GM19324 (cell line): Measurements from ENCODE around the gene LTF.
"Not testable (repeated sequence)": the region's sequence is repeated elsewhere in the genome, so short reads cannot be mapped to it uniquely, and the experiment has no call there.

ENCODE experiments used
- ATAC-seq: cut with Tn5 transposase; IDR thresholded peaks from one replicate; pipeline ENCODE4 v1.9.1; 2021; ENCODE audit warnings: mild to moderate bottlenecking, moderate library complexity; ENCODE audit not compliant: unreplicated experiment, low FRiP score

Gene LTF

GRCh38 chr3:46447228-46447985, 17.3 kb downstream of the LTF start:
- no peak for ATAC-seq

- no peak for ATAC-seq
Measured at GRCh38 chr3:46442576-46443530, 21.9 kb downstream of the LTF start.

GRCh38 chr3:46440531-46441294, 24.0 kb downstream of the LTF start:
- no peak for ATAC-seq

- no peak for ATAC-seq
Measured at GRCh38 chr3:46438831-46439230, 25.9 kb downstream of the LTF start.

GRCh38 chr3:46435081-46435726, 29.5 kb downstream of the LTF start:
- ATAC-seq, result no peak

GRCh38 chr3:46433841-46434240, 30.9 kb downstream of the LTF start:
- no peak for ATAC-seq

- not testable (repeated sequence) for ATAC-seq
Measured at GRCh38 chr3:46433118-46433517, 31.6 kb downstream of the LTF start.

GRCh38 chr3:46431905-46432304, 32.8 kb downstream of the LTF start:
- ATAC-seq, result not testable (repeated sequence)

GRCh38 chr3:46430879-46431278, 33.8 kb downstream of the LTF start:
- ATAC-seq, result not testable (repeated sequence)

- ATAC-seq, result no peak
Measured at GRCh38 chr3:46429671-46430070, 35.0 kb downstream of the LTF start.

- ATAC-seq, result no peak
Measured at GRCh38 chr3:46429250-46429649, 35.5 kb downstream of the LTF start.

- ATAC-seq, result no peak
Measured at GRCh38 chr3:46427916-46428833, 36.5 kb downstream of the LTF start.

- ATAC-seq, result not testable (repeated sequence)
Measured at GRCh38 chr3:46427404-46427803, 37.3 kb downstream of the LTF start.

- ATAC-seq, result not testable (repeated sequence)
Measured at GRCh38 chr3:46426476-46426875, 38.2 kb downstream of the LTF start.

GRCh38 chr3:46423588-46423987, 41.1 kb downstream of the LTF start:
- no peak for ATAC-seq

GRCh38 chr3:46422617-46423016, 42.1 kb downstream of the LTF start:
- ATAC-seq, result no peak

- no peak for ATAC-seq
Measured at GRCh38 chr3:46420931-46421330, 43.8 kb downstream of the LTF start.

- ATAC-seq, result no peak
Measured at GRCh38 chr3:46419816-46420215, 44.9 kb downstream of the LTF start.
